ENCODE measurements around the gene ZNF619.

ZNF619 gene

DNA sequence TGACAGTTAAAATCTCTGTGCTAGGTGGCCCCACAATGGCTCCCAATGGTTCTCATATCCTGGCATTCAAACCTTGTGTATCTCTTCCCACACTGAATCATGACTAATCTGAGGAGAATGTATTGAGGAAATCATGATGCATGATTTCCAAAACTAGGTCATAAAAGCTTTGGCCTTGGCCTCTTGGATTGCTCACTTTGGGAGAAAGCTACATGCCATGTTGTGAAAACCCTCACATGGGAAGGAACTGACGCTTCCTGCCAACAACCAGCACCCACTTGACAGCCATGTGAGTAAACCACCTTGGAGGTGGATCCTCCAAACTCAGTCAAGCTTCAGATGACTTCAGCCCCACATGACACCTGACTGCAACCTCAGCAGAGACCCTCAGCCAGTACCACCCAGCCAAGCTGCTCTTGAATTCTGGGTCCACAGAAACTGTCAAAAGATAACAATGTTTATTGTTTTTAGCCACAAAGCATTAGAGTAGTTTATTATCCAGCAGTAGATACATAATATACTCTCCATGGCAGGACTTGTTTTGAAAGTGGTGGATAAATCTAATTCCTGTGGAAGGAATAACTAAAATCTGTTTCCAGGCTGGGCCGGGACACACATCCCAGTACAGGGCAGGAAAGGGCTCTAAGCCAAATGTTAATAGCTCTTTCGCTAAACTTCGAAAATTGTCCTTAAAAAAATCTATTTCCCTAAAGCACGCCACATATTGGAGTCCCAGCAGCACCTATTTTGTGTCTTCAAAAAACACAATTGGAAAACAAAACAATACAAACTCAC lies 27.9 kb downstream of the ZNF619 start:
- no peak overlapping the region for H3K27ac ChIP-seq (ENCODE audit: low read depth, low read length)
- no peaks in the 10 kb centered on the region for H3K79me2 ChIP-seq (ENCODE audit: control insufficient read depth, low read length)
- no peak overlapping the region for H3K4me3 ChIP-seq (ENCODE audit: low read length)

DNA sequence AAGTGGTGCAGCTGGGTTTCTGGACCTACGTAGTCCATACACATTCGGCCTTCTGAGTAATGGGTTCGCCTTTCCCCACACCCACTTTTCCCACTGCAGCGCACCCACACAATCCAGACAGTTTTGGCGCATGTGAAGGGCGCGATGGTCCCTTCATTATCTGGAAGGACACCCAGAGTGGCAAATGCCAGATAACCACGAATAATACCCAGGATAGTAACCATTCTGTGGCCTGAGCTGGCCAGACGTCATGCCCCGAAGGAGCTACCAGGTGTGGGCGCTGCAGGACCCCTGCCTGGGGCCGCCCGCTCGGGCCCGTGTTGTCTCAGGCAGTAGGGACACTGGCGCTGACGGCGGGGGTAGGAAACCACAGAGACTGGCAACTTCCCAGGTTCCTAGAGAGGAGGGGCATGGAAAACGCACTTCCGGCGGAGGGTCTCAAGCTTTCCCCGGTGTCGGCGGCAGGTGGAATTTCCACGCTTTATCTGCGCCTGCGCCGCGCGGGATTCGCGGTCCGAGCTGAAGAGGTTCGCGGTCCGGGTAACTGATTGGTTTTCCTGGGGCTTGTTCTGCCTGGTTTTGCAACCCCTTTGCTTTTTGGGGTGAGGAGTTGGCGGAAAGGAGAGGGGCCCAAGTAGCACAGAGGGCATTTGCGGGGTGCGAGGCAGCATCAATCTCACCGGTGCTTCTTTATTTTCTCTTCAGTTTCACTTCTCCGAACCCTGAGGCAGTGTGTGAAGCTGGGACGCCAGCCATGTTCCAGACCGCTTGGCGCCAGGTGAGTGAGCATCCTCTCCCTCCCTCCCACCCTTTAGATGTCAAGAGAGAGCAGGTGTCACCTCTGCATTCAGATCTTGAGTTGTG lies 28.9 kb downstream of the ZNF619 start, which contains the start of gene ZNF620:
ZNF620 (plus strand) TSS at position 441 of the 864 bp plus-strand sequence; CDS start at position 755, 314 bp downstream.
- Histone ChIP-seq H4K20me1 (ENCODE audit: control insufficient read depth, insufficient read depth, low read depth, low read length) (no peaks in the 10 kb centered on the region), H3K4me3 (ENCODE audit: low read length) (peak within 1 kb of the TSS; percentile 61), H3K27me3 (ENCODE audit: control insufficient read depth, low read length) (no peaks in the 10 kb centered on the region), H3K4me1 (ENCODE audit: control insufficient read depth, low read length) (peaks cover 7% of the 10 kb centered on the region), H3F3A (ENCODE audit: control insufficient read depth, insufficient read depth) (no peaks in the 10 kb centered on the region), H3K36me3 (ENCODE audit: control insufficient read depth, low read length) (no peaks in the 10 kb centered on the region), H3K79me2 (ENCODE audit: control insufficient read depth, low read length) (no peaks in the 10 kb centered on the region), H3K4me2 (ENCODE audit: low read length) (peak within 1 kb of the TSS; percentile 63), H3K9me3 (ENCODE audit: control insufficient read depth, insufficient read depth, low read length) (no peaks in the 10 kb centered on the region), H3K27ac (ENCODE audit: low read depth, low read length) (no peak within 1 kb of the TSS), H3K9me2 (replicated peaks; ENCODE audit: control insufficient read depth, low read length) (no peaks in the 10 kb centered on the region)
- TF ChIP-seq, protein P1, sequence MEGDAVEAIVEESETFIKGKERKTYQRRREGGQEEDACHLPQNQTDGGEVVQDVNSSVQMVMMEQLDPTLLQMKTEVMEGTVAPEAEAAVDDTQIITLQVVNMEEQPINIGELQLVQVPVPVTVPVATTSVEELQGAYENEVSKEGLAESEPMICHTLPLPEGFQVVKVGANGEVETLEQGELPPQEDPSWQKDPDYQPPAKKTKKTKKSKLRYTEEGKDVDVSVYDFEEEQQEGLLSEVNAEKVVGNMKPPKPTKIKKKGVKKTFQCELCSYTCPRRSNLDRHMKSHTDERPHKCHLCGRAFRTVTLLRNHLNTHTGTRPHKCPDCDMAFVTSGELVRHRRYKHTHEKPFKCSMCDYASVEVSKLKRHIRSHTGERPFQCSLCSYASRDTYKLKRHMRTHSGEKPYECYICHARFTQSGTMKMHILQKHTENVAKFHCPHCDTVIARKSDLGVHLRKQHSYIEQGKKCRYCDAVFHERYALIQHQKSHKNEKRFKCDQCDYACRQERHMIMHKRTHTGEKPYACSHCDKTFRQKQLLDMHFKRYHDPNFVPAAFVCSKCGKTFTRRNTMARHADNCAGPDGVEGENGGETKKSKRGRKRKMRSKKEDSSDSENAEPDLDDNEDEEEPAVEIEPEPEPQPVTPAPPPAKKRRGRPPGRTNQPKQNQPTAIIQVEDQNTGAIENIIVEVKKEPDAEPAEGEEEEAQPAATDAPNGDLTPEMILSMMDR (IDR thresholded peaks at IDR 0.05; ENCODE audit: low read depth, low read length, poor library complexity, severe bottlenecking) = peak; percentile 28
- no peak for TF ChIP-seq EZH2phosphoT487 (IDR thresholded peaks at IDR 0.05; ENCODE audit: borderline replicate concordance, low read length)

More for the DNA sequence above, 27.9 kb downstream of the ZNF619 start:
- Histone ChIP-seq H3K4me1 (ENCODE audit: control insufficient read depth, low read length) (peaks cover 7% of the 10 kb centered on the region), H3K27me3 (ENCODE audit: control insufficient read depth, low read length) (no peaks in the 10 kb centered on the region), H3F3A (ENCODE audit: control insufficient read depth, insufficient read depth) (no peaks in the 10 kb centered on the region), H3K4me2 (ENCODE audit: low read length) (no peak overlapping the region), H3K36me3 (ENCODE audit: control insufficient read depth, low read length) (no peaks in the 10 kb centered on the region), H3K9me3 (ENCODE audit: control insufficient read depth, insufficient read depth, low read length) (no peaks in the 10 kb centered on the region), H3K9me2 (replicated peaks; ENCODE audit: control insufficient read depth, low read length) (no peaks in the 10 kb centered on the region), H4K20me1 (ENCODE audit: control insufficient read depth, insufficient read depth, low read depth, low read length) (no peaks in the 10 kb centered on the region)
- TF ChIP-seq, protein P1 (IDR thresholded peaks at IDR 0.05; ENCODE audit: low read depth, low read length, poor library complexity, severe bottlenecking) = no peak

DNA sequence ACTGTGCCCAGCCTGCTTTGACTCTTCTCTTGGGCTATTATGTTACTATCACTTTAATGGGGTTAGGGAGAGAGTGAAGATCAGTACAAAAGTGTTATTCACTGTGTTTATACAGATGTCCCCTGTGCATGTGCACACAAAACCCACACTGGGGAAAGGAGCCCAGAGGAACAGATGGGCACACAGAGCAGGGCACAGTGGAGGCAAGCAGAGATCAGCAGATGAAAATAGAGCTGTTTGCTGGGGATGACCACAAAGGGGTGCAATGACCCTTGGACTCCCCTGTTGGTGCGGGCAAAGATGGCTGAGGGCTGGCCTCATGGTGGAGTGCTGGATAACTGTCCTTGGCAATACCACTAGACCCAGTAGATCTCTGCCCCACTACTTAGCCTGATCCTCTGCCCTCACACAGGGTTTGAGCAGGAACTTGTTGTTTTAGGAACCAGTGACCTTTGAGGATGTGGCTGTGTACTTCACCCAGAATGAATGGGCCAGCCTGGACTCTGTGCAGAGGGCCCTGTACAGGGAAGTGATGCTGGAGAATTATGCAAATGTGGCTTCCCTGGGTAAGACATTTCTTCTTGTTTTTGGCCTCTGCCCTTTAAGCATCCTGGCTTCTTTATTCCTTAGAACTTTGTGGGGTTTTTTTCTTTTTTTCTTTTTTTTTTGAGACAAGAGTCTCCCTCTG lies 34.3 kb downstream of the ZNF619 start:
- Histone ChIP-seq H3K9me2 (replicated peaks; ENCODE audit: control insufficient read depth, low read length) (no peaks in the 10 kb centered on the region), H3K27me3 (ENCODE audit: control insufficient read depth, low read length) (no peaks in the 10 kb centered on the region), H3K36me3 (ENCODE audit: control insufficient read depth, low read length) (no peaks in the 10 kb centered on the region), H3K4me1 (ENCODE audit: control insufficient read depth, low read length) (no peaks in the 10 kb centered on the region), H3K27ac (ENCODE audit: low read depth, low read length) (no peak overlapping the region), H3K9me3 (ENCODE audit: control insufficient read depth, insufficient read depth, low read length) (no peaks in the 10 kb centered on the region), H3K79me2 (ENCODE audit: control insufficient read depth, low read length) (no peaks in the 10 kb centered on the region), H3K4me2 (ENCODE audit: low read length) (no peak overlapping the region), H3F3A (ENCODE audit: control insufficient read depth, insufficient read depth) (no peaks in the 10 kb centered on the region), H3K4me3 (ENCODE audit: low read length) (no peak overlapping the region), H4K20me1 (ENCODE audit: control insufficient read depth, insufficient read depth, low read depth, low read length) (no peaks in the 10 kb centered on the region)
- no peak for TF ChIP-seq EZH2phosphoT487 (IDR thresholded peaks at IDR 0.05; ENCODE audit: borderline replicate concordance, low read length)
- TF ChIP-seq, protein P1 (IDR thresholded peaks at IDR 0.05; ENCODE audit: low read depth, low read length, poor library complexity, severe bottlenecking) = no peak

Measured in DOHH2 (cell line).